Measurements from ENCODE around the gene RASSF9. TPM values are rescaled to one million over a fixed set of nuclear protein-coding genes. Genes with fewer than 3 reads are reported as not detected.

RASSF9 gene
- total RNA-seq, 1 donor from 2014 or later: 7.3 TPM

DNA sequence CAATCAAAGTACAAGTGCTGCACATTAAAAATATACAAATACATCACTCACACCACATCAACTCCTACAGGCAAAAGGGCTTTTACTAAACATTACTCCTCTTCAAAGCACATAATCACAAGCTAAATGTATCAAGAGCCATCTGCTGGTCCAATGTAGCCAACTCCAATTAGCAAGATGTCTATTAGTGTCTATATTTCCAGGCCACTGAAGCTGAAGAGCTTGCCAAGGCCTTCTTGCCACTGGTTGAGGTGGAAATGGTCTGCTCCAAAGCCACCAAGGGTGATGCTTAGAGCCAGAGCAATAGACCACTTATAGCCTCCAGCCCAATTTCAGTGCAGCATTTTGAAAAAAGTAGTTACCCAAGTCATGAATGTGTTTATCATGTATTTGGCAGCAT, 54.4 kb downstream of the RASSF9 start:
- H3K9me3 ChIP-seq (replicated peaks): no peaks in the 10 kb centered on the region
- intact Hi-C loops (cut with micrococcal nuclease): no loop called here

DNA sequence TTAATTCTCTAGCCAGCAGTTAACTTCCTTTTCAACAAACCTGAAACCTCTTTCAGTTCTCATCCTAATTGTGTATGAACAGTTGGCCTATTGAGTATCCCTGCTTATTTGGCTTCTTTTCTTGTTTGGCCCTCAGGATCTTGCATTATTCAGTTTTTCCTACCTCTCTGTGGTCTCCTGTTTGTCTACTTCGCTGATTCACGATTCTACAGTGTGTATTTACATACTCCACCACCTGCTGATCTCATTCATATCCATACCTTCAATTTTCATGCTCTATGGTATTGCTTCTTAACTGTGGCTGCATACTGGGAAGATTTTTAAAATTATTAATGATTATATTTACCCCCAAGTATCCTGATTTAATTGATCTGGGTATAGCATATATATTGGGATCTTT, 56.4 kb downstream of the RASSF9 start:
- H3K36me3 ChIP-seq: no peaks in the 10 kb centered on the region
- no peak overlapping the region for H3K27ac ChIP-seq (replicated peaks)
- intact Hi-C loops (cut with micrococcal nuclease): no loop called here
- no peaks in the 10 kb centered on the region for H3K9me3 ChIP-seq (replicated peaks)
- TF ChIP-seq, protein P1, sequence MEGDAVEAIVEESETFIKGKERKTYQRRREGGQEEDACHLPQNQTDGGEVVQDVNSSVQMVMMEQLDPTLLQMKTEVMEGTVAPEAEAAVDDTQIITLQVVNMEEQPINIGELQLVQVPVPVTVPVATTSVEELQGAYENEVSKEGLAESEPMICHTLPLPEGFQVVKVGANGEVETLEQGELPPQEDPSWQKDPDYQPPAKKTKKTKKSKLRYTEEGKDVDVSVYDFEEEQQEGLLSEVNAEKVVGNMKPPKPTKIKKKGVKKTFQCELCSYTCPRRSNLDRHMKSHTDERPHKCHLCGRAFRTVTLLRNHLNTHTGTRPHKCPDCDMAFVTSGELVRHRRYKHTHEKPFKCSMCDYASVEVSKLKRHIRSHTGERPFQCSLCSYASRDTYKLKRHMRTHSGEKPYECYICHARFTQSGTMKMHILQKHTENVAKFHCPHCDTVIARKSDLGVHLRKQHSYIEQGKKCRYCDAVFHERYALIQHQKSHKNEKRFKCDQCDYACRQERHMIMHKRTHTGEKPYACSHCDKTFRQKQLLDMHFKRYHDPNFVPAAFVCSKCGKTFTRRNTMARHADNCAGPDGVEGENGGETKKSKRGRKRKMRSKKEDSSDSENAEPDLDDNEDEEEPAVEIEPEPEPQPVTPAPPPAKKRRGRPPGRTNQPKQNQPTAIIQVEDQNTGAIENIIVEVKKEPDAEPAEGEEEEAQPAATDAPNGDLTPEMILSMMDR (IDR thresholded peaks at IDR 0.05; ENCODE audit: borderline replicate concordance): no peak
- H3K27me3 ChIP-seq (ENCODE audit: low read depth): no peaks in the 10 kb centered on the region
- no peaks in the 10 kb centered on the region for H3K4me1 ChIP-seq
- H3K4me3 ChIP-seq: no peak overlapping the region
- no peak for DNase-seq

More for the DNA sequence above, 54.4 kb downstream of the RASSF9 start:
- Histone ChIP-seq H3K36me3 (no peaks in the 10 kb centered on the region), H3K27me3 (ENCODE audit: low read depth) (no peaks in the 10 kb centered on the region), H3K4me3 (no peak overlapping the region), H3K27ac (replicated peaks) (no peak overlapping the region), H3K4me1 (no peaks in the 10 kb centered on the region)
- DNase-seq: no peak
- TF ChIP-seq, protein P1 (IDR thresholded peaks at IDR 0.05; ENCODE audit: borderline replicate concordance): no peak

DNA sequence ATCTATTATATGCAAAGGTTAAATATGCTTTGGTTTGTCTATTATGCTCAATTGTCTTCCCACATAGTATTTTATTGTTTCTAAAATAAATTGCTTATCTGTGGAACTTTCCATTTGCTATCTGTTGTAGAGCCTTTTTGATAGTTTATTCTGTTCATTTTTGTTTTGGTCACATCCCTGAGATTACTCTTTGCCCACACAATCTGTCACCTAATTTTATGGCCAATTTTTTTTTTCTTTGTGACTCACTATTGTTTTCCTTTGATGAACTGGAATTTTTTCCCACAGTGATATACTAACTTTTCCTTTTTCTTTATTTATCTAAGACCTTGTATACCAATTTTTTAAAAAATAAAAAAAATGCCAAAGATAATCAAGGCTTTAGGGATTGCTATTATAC, 61.1 kb downstream of the RASSF9 start:
- no peak overlapping the region for H3K27ac ChIP-seq (replicated peaks)
- H3K4me3 ChIP-seq: no peak overlapping the region
- intact Hi-C loops (cut with micrococcal nuclease): no loop called here
- H3K27me3 ChIP-seq (ENCODE audit: low read depth): no peaks in the 10 kb centered on the region
- no peaks in the 10 kb centered on the region for H3K4me1 ChIP-seq
- no peaks in the 10 kb centered on the region for H3K36me3 ChIP-seq
- no peak for DNase-seq
- TF ChIP-seq, protein P1 (IDR thresholded peaks at IDR 0.05; ENCODE audit: borderline replicate concordance): no peak
- no peaks in the 10 kb centered on the region for H3K9me3 ChIP-seq (replicated peaks)

DNA sequence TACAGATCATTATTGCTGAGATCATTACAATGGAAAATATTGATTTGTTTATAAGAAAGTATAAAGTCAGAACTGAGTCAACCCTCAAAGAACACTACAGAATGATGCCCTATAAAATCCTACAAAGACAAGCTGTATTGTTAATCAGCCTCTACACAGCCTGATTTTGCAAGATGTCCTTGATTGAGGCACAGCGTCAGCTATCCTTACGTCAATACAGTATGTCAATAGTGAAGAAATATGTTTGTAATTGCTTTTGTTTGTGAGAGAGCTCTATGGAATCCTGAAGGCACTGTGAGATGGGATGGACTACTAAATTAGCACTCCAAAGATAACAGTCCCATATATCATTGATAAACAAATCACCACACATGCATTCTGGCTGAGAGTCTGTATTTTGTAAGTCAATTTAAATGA, 70.7 kb downstream of the RASSF9 start:
- Histone ChIP-seq H3K4me3 (no peak overlapping the region), H3K4me1 (no peaks in the 10 kb centered on the region), H3K27ac (replicated peaks) (no peak overlapping the region), H3K9me3 (replicated peaks) (no peaks in the 10 kb centered on the region), H3K27me3 (ENCODE audit: low read depth) (no peaks in the 10 kb centered on the region), H3K36me3 (no peaks in the 10 kb centered on the region)
- intact Hi-C loops (cut with micrococcal nuclease): no loop called here
- no peak for DNase-seq
- TF ChIP-seq, protein P1 (IDR thresholded peaks at IDR 0.05; ENCODE audit: borderline replicate concordance): no peak

DNA sequence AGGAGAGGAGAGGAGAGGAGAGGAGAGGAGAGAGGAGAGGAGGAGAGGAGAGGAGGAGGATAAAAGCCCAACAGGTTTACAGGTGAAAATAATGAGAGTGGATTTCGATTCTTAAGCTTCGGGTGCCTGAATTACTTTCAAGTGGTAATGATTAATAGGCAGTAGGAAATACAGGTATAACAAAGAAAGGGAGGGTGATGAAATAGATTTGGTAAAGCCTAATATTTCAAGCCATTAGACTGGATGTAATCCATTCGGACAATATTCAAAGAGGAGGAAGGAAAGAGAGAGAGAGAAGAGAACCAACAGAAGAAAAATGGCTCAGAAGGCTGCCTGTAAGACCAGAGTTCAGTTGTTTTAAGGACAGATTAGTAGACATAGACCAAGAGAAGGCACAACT, 76.6 kb downstream of the RASSF9 start:
- no peaks in the 10 kb centered on the region for H3K27me3 ChIP-seq (ENCODE audit: low read depth)
- H3K4me3 ChIP-seq: no peak overlapping the region
- no peak for DNase-seq
- H3K9me3 ChIP-seq (replicated peaks): peaks cover 17% of the 10 kb centered on the region
- intact Hi-C loops (cut with micrococcal nuclease): no loop called here
- no peak overlapping the region for H3K27ac ChIP-seq (replicated peaks)
- no peaks in the 10 kb centered on the region for H3K36me3 ChIP-seq
- no peaks in the 10 kb centered on the region for H3K4me1 ChIP-seq
- TF ChIP-seq, protein P1 (IDR thresholded peaks at IDR 0.05; ENCODE audit: borderline replicate concordance): no peak

DNA sequence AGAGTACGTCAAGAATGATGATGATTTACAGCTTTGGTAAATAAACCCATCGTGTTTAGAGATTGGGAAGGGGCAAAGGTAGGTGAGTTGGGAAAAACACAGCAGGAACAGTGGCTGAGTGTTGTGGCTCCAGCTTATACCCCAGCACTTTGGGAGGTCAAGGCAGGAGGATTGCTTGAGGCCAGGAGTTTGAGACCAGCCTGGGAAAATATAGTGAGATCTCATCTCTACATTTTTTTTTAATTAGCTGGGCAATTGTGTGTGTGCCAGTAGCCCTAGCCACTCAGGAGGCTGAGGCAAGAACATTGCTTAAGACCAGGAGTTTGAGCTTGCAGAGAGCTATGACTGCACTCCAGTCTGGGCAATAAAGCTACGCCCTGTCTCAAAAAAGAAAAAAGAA, 77.1 kb downstream of the RASSF9 start:
- Histone ChIP-seq H3K36me3 (no peaks in the 10 kb centered on the region), H3K27ac (replicated peaks) (no peak overlapping the region), H3K27me3 (ENCODE audit: low read depth) (no peaks in the 10 kb centered on the region), H3K9me3 (replicated peaks) (peaks cover 18% of the 10 kb centered on the region), H3K4me3 (no peak overlapping the region), H3K4me1 (no peaks in the 10 kb centered on the region)
- TF ChIP-seq, protein P1 (IDR thresholded peaks at IDR 0.05; ENCODE audit: borderline replicate concordance): no peak
- intact Hi-C loops (cut with micrococcal nuclease): no loop called here
- no peak for DNase-seq

Measured in left ventricle myocardium inferior (tissue), 1 donor.